Neural progenitor cell (in vitro differentiated cells): ENCODE results near the gene ARSB. TPM values are rescaled to one million over a fixed set of nuclear protein-coding genes. Genes with fewer than 3 reads are reported as not detected.

Experiments used
- DNase-seq: peaks from one replicate; pipeline ENCODE4 v3.0.0-alpha.2; 2016; ENCODE audit warnings: low spot score
- H2AFZ ChIP-seq: fragments of 200-600 bp; sonication (generic); replicated peaks from 2 replicates; pipeline ENCODE4 v1.6.1; 2016; ENCODE audit warnings: antibody characterized with exemption
- H3F3A ChIP-seq: fragments of 200-600 bp; sonication (generic); 2 replicates; pipeline ENCODE4 v1.6.1; 2016; ENCODE audit warnings: antibody characterized with exemption, low read depth
- H3K27ac ChIP-seq: fragments of 200-600 bp; sonication (generic); 2 replicates; pipeline ENCODE4 v1.5.1; 2016; ENCODE audit warnings: mild to moderate bottlenecking
- H3K27me3 ChIP-seq: fragments of 200-600 bp; sonication (generic); 2 replicates; pipeline ENCODE4 v1.6.1; 2016; ENCODE audit warnings: mild to moderate bottlenecking, moderate library complexity
- H3K36me3 ChIP-seq: fragments of 200-600 bp; sonication (generic); 2 replicates; pipeline ENCODE4 v1.5.1; 2016
- H3K4me1 ChIP-seq: fragments of 200-600 bp; sonication (generic); 2 replicates; pipeline ENCODE4 v1.6.1; 2016; ENCODE audit warnings: mixed run types
- H3K4me2 ChIP-seq: fragments of 200-600 bp; sonication (generic); 2 replicates; pipeline ENCODE4 v1.6.1; 2016
- H3K4me3 ChIP-seq: fragments of 200-600 bp; sonication (generic); 2 replicates; pipeline ENCODE4 v1.5.1; 2016
- H3K79me2 ChIP-seq: fragments of 200-600 bp; sonication (generic); 2 replicates; pipeline ENCODE4 v1.6.1; 2016; ENCODE audit warnings: low read depth
- H3K9ac ChIP-seq: fragments of 200-600 bp; sonication (generic); 2 replicates; pipeline ENCODE4 v1.6.1; 2016
- H3K9me3 ChIP-seq: fragments of 200-600 bp; sonication (generic); 2 replicates; pipeline ENCODE4 v1.5.1; 2016; ENCODE audit warnings: low read depth
- H4K20me1 ChIP-seq: fragments of 200-600 bp; sonication (generic); 2 replicates; pipeline ENCODE4 v1.6.1; 2016; ENCODE audit warnings: low read depth
- H3K27ac Mint-ChIP-seq: 3 replicates; pipeline ENCODE4 v1.8.0; 2021; ENCODE audit warnings: mixed read lengths
- H3K27me3 Mint-ChIP-seq: 2 replicates; pipeline ENCODE4 v1.8.0; 2022; ENCODE audit warnings: low read depth, mild to moderate bottlenecking, inconsistent platforms, moderate library complexity, mixed read lengths; ENCODE audit not compliant: insufficient read depth
- H3K36me3 Mint-ChIP-seq: 3 replicates; pipeline ENCODE4 v1.8.0; 2021; ENCODE audit warnings: mixed read lengths
- H3K4me1 Mint-ChIP-seq: 3 replicates; pipeline ENCODE4 v1.8.0; 2021; ENCODE audit warnings: mixed read lengths
- H3K4me3 Mint-ChIP-seq: 3 replicates; pipeline ENCODE4 v1.8.0; 2021; ENCODE audit warnings: mild to moderate bottlenecking, moderate library complexity, mixed read lengths
- H3K9me3 Mint-ChIP-seq: 3 replicates; pipeline ENCODE4 v1.8.0; 2020; ENCODE audit warnings: mixed read lengths
- EZH2 ChIP-seq: fragments of 200-600 bp; sonication (generic); IDR thresholded peaks from 2 replicates; pipeline ENCODE4 v1.6.1; 2017; ENCODE audit warnings: antibody characterized with exemption, mild to moderate bottlenecking, moderate library complexity
- EZH2phosphoT487 ChIP-seq: fragments of 200-600 bp; sonication (generic); IDR thresholded peaks from 2 replicates; pipeline ENCODE4 v1.6.1; 2017; ENCODE audit warnings: antibody characterized with exemption
- total RNA-seq: library from RNA; depleted of rRNA; stranded (reverse); fragments of >200 nt; gene quantifications from 2 replicates; pipeline ENCODE4 v1.2.3, GENCODE V29; 2015; ENCODE audit warnings: low replicate concordance
- TF ChIP-seq, protein P1 (sequence below): fragments of 200-600 bp; sonication (generic); IDR thresholded peaks from 2 replicates; pipeline ENCODE4 v1.5.1; 2017; ENCODE audit warnings: antibody characterized with exemption, mild to moderate bottlenecking

Gene ARSB
- total RNA-seq, 1 donor from 2014 or later = 15.3 TPM

DNA sequence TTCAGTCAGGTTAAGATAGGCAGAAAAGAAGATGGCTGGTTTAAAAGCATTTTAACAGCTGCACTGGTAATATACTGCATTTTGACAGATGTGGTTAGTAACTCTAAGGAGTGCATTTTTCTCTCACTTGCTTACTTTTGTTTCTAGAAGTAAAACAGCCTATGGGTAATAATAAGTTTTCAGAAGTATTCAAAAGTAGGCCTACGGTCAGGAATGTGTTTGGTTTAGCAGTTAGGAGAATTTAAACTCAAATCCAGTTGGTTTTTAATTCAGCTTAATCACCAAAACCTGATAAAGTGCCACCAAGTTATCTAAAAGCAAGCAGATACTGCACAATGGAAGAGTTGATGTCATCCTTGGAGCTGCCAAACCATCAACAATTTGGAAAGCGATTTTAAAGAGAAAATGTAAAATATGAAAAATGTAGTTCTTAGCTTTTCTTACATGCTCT is 160.3 kb downstream of the ARSB start:
- Histone ChIP-seq H3K9ac (no peak overlapping the region), H4K20me1 (no peaks in the 10 kb centered on the region), H3K4me3 (no peak overlapping the region), H3K79me2 (no peaks in the 10 kb centered on the region), H2AFZ (no peak overlapping the region), H3K4me1 (peaks cover 13% of the 10 kb centered on the region), H3K9me3 (no peaks in the 10 kb centered on the region), H3K4me2 (no peak overlapping the region), H3F3A (no peaks in the 10 kb centered on the region), H3K36me3 (no peaks in the 10 kb centered on the region), H3K27ac (no peak overlapping the region), H3K27me3 (no peaks in the 10 kb centered on the region)
- no peak for TF ChIP-seq EZH2
- TF ChIP-seq, protein P1, sequence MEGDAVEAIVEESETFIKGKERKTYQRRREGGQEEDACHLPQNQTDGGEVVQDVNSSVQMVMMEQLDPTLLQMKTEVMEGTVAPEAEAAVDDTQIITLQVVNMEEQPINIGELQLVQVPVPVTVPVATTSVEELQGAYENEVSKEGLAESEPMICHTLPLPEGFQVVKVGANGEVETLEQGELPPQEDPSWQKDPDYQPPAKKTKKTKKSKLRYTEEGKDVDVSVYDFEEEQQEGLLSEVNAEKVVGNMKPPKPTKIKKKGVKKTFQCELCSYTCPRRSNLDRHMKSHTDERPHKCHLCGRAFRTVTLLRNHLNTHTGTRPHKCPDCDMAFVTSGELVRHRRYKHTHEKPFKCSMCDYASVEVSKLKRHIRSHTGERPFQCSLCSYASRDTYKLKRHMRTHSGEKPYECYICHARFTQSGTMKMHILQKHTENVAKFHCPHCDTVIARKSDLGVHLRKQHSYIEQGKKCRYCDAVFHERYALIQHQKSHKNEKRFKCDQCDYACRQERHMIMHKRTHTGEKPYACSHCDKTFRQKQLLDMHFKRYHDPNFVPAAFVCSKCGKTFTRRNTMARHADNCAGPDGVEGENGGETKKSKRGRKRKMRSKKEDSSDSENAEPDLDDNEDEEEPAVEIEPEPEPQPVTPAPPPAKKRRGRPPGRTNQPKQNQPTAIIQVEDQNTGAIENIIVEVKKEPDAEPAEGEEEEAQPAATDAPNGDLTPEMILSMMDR = no peak
- TF ChIP-seq EZH2phosphoT487 = no peak
- Mint-ChIP-seq H3K27ac (no peak overlapping the region), H3K4me3 (no peak overlapping the region), H3K4me1 (peaks cover 2% of the 10 kb centered on the region), H3K9me3 (no peaks in the 10 kb centered on the region), H3K27me3 (no peaks in the 10 kb centered on the region), H3K36me3 (no peaks in the 10 kb centered on the region)
- DNase-seq = no peak

DNA sequence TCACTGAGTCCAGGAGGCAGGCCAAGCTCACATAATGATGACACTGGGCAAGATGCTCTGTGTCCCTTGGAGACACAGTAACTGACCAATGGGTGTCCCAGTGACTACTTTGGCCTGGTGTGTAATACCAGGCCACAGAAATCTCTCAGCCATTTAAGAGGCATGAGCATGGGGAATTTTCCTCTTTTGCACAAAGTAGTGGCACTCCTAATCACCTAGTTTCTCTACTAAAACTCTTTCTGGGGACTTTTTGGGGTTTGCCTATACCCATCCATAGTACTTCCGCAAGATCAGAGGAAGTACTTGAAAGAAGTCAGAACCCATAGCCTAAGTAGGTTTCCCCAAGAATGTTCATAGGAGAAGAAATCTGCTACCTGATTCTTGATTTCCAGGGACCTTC is 161.9 kb downstream of the ARSB start:
- no peaks in the 10 kb centered on the region for H3F3A ChIP-seq
- no peaks in the 10 kb centered on the region for H3K79me2 ChIP-seq
- Mint-ChIP-seq H3K36me3 (peaks cover 1% of the 10 kb centered on the region), H3K27ac (no peak overlapping the region), H3K4me1 (peaks cover 6% of the 10 kb centered on the region), H3K9me3 (no peaks in the 10 kb centered on the region), H3K4me3 (no peak overlapping the region), H3K27me3 (peaks cover 2% of the 10 kb centered on the region)
- no peaks in the 10 kb centered on the region for H4K20me1 ChIP-seq
- DNase-seq = no peak
- TF ChIP-seq EZH2phosphoT487 = no peak
- TF ChIP-seq, protein P1 = no peak
- TF ChIP-seq EZH2 = no peak
- no peaks in the 10 kb centered on the region for H3K9me3 ChIP-seq
- H3K27me3 ChIP-seq = no peaks in the 10 kb centered on the region
- no peak overlapping the region for H3K27ac ChIP-seq
- H3K9ac ChIP-seq = no peak overlapping the region
- H3K36me3 ChIP-seq = no peaks in the 10 kb centered on the region
- no peak overlapping the region for H2AFZ ChIP-seq
- H3K4me3 ChIP-seq = no peak overlapping the region
- peaks cover 8% of the 10 kb centered on the region for H3K4me1 ChIP-seq
- H3K4me2 ChIP-seq = no peak overlapping the region

DNA sequence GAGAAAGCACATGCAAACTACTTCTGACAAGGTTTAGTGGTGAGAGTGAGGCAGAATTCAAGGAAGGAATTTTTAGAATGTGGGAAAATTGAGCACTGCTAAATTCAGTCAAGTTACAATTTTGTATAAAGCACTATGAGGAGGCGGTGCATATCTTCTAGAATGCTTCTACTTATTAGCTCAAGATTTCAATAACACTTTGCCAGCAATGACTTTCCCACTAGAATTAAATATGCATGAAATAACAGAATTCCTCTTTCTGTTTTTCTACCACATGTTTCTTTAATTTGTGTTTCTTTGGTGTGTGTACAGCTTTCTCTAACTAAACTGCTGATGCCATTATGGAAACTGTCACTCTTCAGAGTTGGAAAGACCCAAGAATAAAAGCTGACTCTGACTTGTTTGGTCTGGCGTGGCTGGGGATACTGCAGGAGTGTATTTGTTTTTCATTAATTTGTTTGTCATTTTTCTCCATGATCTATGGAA is 163.5 kb downstream of the ARSB start:
- peaks cover 6% of the 10 kb centered on the region for H3K4me1 Mint-ChIP-seq
- Histone ChIP-seq H3K9me3 (no peaks in the 10 kb centered on the region), H3K4me2 (no peak overlapping the region), H3K4me1 (no peaks in the 10 kb centered on the region), H3K27me3 (no peaks in the 10 kb centered on the region), H3K36me3 (no peaks in the 10 kb centered on the region), H3K4me3 (no peak overlapping the region), H3K79me2 (no peaks in the 10 kb centered on the region), H4K20me1 (no peaks in the 10 kb centered on the region), H3K27ac (no peak overlapping the region), H2AFZ (no peak overlapping the region), H3K9ac (no peak overlapping the region), H3F3A (no peaks in the 10 kb centered on the region)
- peaks cover 3% of the 10 kb centered on the region for H3K9me3 Mint-ChIP-seq
- peaks cover 5% of the 10 kb centered on the region for H3K36me3 Mint-ChIP-seq
- peaks cover 2% of the 10 kb centered on the region for H3K27me3 Mint-ChIP-seq
- H3K27ac Mint-ChIP-seq = no peak overlapping the region
- TF ChIP-seq EZH2 (no peak), EZH2phosphoT487 (no peak)
- TF ChIP-seq, protein P1 = no peak
- DNase-seq = no peak
- no peak overlapping the region for H3K4me3 Mint-ChIP-seq
